Aorta (tissue), 5 donors: ENCODE measurements around the gene CUL2. TPM values are rescaled to one million over a fixed set of nuclear protein-coding genes. Genes with fewer than 3 reads are reported as not detected.

Experiments
- ATAC-seq: fragments of 200-7000 bp; cut with Tn5 transposase; one replicate; pipeline ENCODE4 v1.9.1; 2022; ENCODE audit warnings: moderate library complexity; ENCODE audit not compliant: low FRiP score
- DNase-seq, 2 donors: peaks; one replicate each; pipeline ENCODE4 v3.0.0-alpha.2; 2020
- H3K27ac ChIP-seq, 2 donors: one replicate each; pipeline ENCODE4 v1.5.1; 2013; ENCODE audit warnings: low read length in 2 of 2, mild to moderate bottlenecking in 2 of 2, moderate library complexity in 2 of 2, control low read depth in 1 of 2, inconsistent platforms in 1 of 2, low read depth in 1 of 2
- H3K27me3 ChIP-seq, 2 donors: one replicate each; pipeline ENCODE4 v1.6.1; 2013; ENCODE audit warnings: control low read depth in 1 of 2, low read length in 1 of 2, mild to moderate bottlenecking in 1 of 2, moderate library complexity in 1 of 2; ENCODE audit not compliant: insufficient read depth in 2 of 2, control insufficient read depth in 1 of 2
- H3K36me3 ChIP-seq, 2 donors: one replicate each; pipeline ENCODE4 v1.6.1; 2013; ENCODE audit warnings: control low read depth in 1 of 2, low read length in 1 of 2, mild to moderate bottlenecking in 1 of 2; ENCODE audit not compliant: insufficient read depth in 2 of 2, control insufficient read depth in 1 of 2
- H3K4me1 ChIP-seq, 2 donors: one replicate each; pipeline ENCODE4 v1.6.1; 2013; ENCODE audit warnings: low read length in 2 of 2, control low read depth in 1 of 2, mild to moderate bottlenecking in 1 of 2, moderate library complexity in 1 of 2; ENCODE audit not compliant: insufficient read depth in 2 of 2, control insufficient read depth in 1 of 2
- H3K4me3 ChIP-seq, 2 donors: one replicate each; pipeline ENCODE4 v1.5.1; 2013; ENCODE audit warnings: low read length in 2 of 2, control low read depth in 1 of 2, mild to moderate bottlenecking in 1 of 2
- H3K9me3 ChIP-seq: one replicate; pipeline ENCODE4 v1.6.1; 2013; ENCODE audit warnings: mild to moderate bottlenecking, low read length; ENCODE audit not compliant: control insufficient read depth
- WGBS, 2 donors: extraction: QIAGEN DNeasy Blood & Tissue Kit; methylation state at CpG; one replicate each; pipeline ENCODE4 v1.1.7; 2013; 5-methylcytosine and 5-hydroxymethylcytosine counted together
- intact Hi-C, 2 donors: fragments of 100-400 bp; cut with DNase I; formaldehyde crosslinking; loops; one replicate each; pipeline versions ENCODE4 v1.14.2 to v1.15.0; 2022
- polyA plus RNA-seq, 2 donors: library from polyadenylated mRNA; stranded (reverse); fragments of 200-250 nt; gene quantifications; one replicate each; pipeline ENCODE4 v1.2.3, GENCODE V29; 2013
- total RNA-seq, 2 donors: library from RNA; stranded (reverse); fragmentation: NEBNext Ultra II Directional; extraction: Animal tissue kit (Norgen Biotek cat#: 25700); gene quantifications; one replicate each; pipeline ENCODE4 v1.2.1, GENCODE V29; 2021
- donor health status: healthy with polysubstance abuse.
- donor health status: Bipolar disorder and iron deficiency.
- donor health status: DM: no; HTN: no; CAD: no.
- donor health status: DM: no; HTN: no; CAD: no.
- donor health status: DM: yes; HTN: yes; CAD: no.

Gene CUL2
- total and polyA plus RNA-seq, 4 donors, result 10.0 to 28.1 (median 19.3) TPM

- 0 to 1% methylated on average over 66 to 80 of the region's 80 CpGs for WGBS, 2 donors
- Histone ChIP-seq H3K4me1 (peaks cover 0 to 4% of the 10 kb centered on the region in 2 donors), H3K9me3 (no peaks in the 10 kb centered on the region), H3K27me3 (no peaks in the 10 kb centered on the region), H3K4me3 (peak within 1 kb of the TSS; percentile 81 to 88), H3K36me3 (no peaks in the 10 kb centered on the region), H3K27ac (peak within 1 kb of the TSS; percentile 94 to 100)
- intact Hi-C loops, result loop anchor here (1.0 to 10.0 kb wide), 4 partner anchors 34 to 208 kb away; partner anchors contain the start of genes CCNY (in 1 of the 2) and CUL2 (in 1 of the 2)
- ATAC-seq (peak; percentile 99), DNase-seq (peak; percentile 99 to 100)
Observed at GRCh38 chr10:35126530-35127288, 36.6 kb upstream of the CUL2 start, which contains the start of gene CREM. Gene CREM (plus strand): TSS chr10:35126846. CDS start chr10:35137836, 10,990 bp downstream.

GRCh38 chr10:35126062-35126529 lies 36.0 kb upstream of the CUL2 start:
- H3K27me3 ChIP-seq, result no peaks in the 10 kb centered on the region
- H3K27ac ChIP-seq, result peak overlapping the region; percentile 38 to 93
- no peaks in the 10 kb centered on the region for H3K9me3 ChIP-seq
- ATAC-seq (no peak), DNase-seq (no peak)
- H3K4me3 ChIP-seq, result no peak overlapping the region
- no peaks in the 10 kb centered on the region for H3K36me3 ChIP-seq
- peaks cover 0 to 4% of the 10 kb centered on the region in 2 donors for H3K4me1 ChIP-seq
- 73 to 75% methylated on average over 13 of the region's 13 CpGs for WGBS, 2 donors
- intact Hi-C loops, result loop anchor here (2.0 to 10.0 kb wide), 3 partner anchors 34 to 209 kb away; partner anchors contain the start of genes CCNY (in 1 of the 2) and CUL2 (in 1 of the 2)

GRCh38 chr10:35124540-35124939 lies 34.4 kb upstream of the CUL2 start:
- Histone ChIP-seq H3K4me1 (no peaks in the 10 kb centered on the region), H3K27me3 (no peaks in the 10 kb centered on the region), H3K36me3 (no peaks in the 10 kb centered on the region), H3K4me3 (no peak overlapping the region), H3K9me3 (no peaks in the 10 kb centered on the region), H3K27ac (peak overlapping the region in 1 of 2 donors; percentile 24)
- no peak for DNase-seq
- WGBS, 2 donors, result 48 to 53% methylated on average over 6 of the region's 6 CpGs
- ATAC-seq, result no peak
- intact Hi-C loops, result loop anchor here in 1 of 2 donors (10.0 kb wide), 1 partner anchor 210 kb away; the partner anchor contains the start of gene CCNY

- Histone ChIP-seq H3K36me3 (no peaks in the 10 kb centered on the region), H3K4me1 (no peaks in the 10 kb centered on the region), H3K27me3 (no peaks in the 10 kb centered on the region), H3K9me3 (no peaks in the 10 kb centered on the region), H3K27ac (no peak overlapping the region), H3K4me3 (no peak overlapping the region)
- WGBS, 2 donors, result 88 to 91% methylated on average over 1 of the region's 1 CpG
- DNase-seq (no peak), ATAC-seq (no peak)
- intact Hi-C loops, result loop anchor here in 1 of 2 donors (2.0 kb wide), 1 partner anchor 99 kb away; no protein-coding TSS in a partner anchor
Observed at GRCh38 chr10:35119378-35119777, 29.2 kb upstream of the CUL2 start.

GRCh38 chr10:35112571-35112970 lies 22.4 kb upstream of the CUL2 start:
- ATAC-seq (no peak), DNase-seq (no peak)
- Histone ChIP-seq H3K9me3 (no peaks in the 10 kb centered on the region), H3K27me3 (no peaks in the 10 kb centered on the region), H3K27ac (no peak overlapping the region), H3K4me3 (no peak overlapping the region), H3K4me1 (no peaks in the 10 kb centered on the region), H3K36me3 (no peaks in the 10 kb centered on the region)
- 69% methylated on average over 4 of the region's 4 CpGs for WGBS, 2 donors
- intact Hi-C loops, result no loop called here

GRCh38 chr10:35103882-35104281 lies 13.7 kb upstream of the CUL2 start:
- intact Hi-C loops, result no loop called here
- WGBS, 2 donors, result 35 to 41% methylated on average over 7 of the region's 7 CpGs
- Histone ChIP-seq H3K4me3 (no peak overlapping the region), H3K9me3 (no peaks in the 10 kb centered on the region), H3K4me1 (no peaks in the 10 kb centered on the region), H3K36me3 (no peaks in the 10 kb centered on the region), H3K27ac (no peak overlapping the region), H3K27me3 (no peaks in the 10 kb centered on the region)
- no peak for DNase-seq
- ATAC-seq, result no peak

GRCh38 chr10:35097510-35097909 lies 7.4 kb upstream of the CUL2 start:
- no peaks in the 10 kb centered on the region for H3K9me3 ChIP-seq
- WGBS, 2 donors, result 77 to 88% methylated on average over 1 of the region's 1 CpG
- no peaks in the 10 kb centered on the region for H3K36me3 ChIP-seq
- no peaks in the 10 kb centered on the region for H3K27me3 ChIP-seq
- no peak overlapping the region for H3K4me3 ChIP-seq
- DNase-seq (no peak), ATAC-seq (no peak)
- H3K27ac ChIP-seq, result no peak overlapping the region
- no peaks in the 10 kb centered on the region for H3K4me1 ChIP-seq
- intact Hi-C loops, result no loop called here

- intact Hi-C loops, result no loop called here
- no peaks in the 10 kb centered on the region for H3K36me3 ChIP-seq
- no peaks in the 10 kb centered on the region for H3K27me3 ChIP-seq
- ATAC-seq (no peak), DNase-seq (no peak)
- H3K9me3 ChIP-seq, result no peaks in the 10 kb centered on the region
- H3K4me1 ChIP-seq, result no peaks in the 10 kb centered on the region
- 56 to 62% methylated on average over 2 of the region's 2 CpGs for WGBS, 2 donors
- H3K4me3 ChIP-seq, result no peak overlapping the region
- H3K27ac ChIP-seq, result no peak overlapping the region
Observed at GRCh38 chr10:35096312-35096711, 6.2 kb upstream of the CUL2 start.
